Smooth muscle cell of the umbilical artery (primary cell): Measurements from ENCODE around the gene TAS2R9. TPM values are rescaled to one million over a fixed set of nuclear protein-coding genes. Genes with fewer than 3 reads are reported as not detected.

ENCODE experiments used
- total RNA-seq: library from RNA; depleted of rRNA; stranded (reverse); fragments of >200 nt; gene quantifications from 2 replicates; pipeline ENCODE4 v1.2.3, GENCODE V29; 2014

The TAS2R9 gene, protein sequence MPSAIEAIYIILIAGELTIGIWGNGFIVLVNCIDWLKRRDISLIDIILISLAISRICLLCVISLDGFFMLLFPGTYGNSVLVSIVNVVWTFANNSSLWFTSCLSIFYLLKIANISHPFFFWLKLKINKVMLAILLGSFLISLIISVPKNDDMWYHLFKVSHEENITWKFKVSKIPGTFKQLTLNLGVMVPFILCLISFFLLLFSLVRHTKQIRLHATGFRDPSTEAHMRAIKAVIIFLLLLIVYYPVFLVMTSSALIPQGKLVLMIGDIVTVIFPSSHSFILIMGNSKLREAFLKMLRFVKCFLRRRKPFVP
- total RNA-seq: 0.30 and 0.37 TPM in 2 replicates

DNA sequence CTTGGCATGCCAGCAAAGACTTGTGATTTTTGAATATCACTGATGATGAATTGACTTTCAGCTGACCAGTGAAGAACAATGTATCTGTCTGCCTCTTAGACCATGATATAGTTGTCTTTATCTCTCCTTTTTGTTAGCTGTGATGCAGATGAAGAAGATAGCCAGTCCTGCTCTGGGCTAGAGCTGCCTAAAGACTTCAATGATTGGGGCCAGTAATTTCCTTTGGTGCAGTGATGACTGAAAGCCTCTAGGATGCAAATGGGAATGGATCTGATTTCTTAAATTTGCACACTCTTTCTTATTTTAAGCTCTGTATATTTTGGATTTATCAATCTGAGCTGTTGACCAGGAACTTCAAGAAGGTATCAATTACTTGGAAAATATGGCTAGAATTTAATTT, at the start of gene TAS2R9:
TAS2R9 (minus strand) TSS at position 101 of the 400 bp plus-strand sequence; CDS start at position 8, 93 bp downstream.

DNA sequence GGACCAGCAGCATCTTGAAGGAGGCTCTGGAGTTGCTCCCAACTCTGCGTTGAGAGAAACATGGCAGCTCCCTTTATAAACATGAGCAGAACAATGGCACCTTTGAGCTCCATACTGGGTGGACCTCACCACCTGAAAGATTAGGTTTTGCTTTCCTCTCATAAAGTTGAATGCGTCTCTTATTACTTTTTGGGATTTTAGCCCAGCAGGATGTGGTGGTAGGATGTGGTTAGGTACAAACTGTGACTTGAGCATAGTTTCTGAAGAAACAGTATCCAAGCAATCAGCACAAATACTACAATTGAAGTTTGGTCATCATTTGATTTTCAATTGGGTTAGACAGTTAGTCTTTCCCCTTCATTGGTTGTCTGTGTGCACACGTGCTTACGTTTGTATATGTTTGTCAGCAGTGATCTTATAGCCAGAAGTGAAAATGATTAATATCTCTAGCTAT, 39.5 kb upstream of the TAS2R9 start, which contains the start of gene PRR4:
PRR4 (minus strand) TSS at position 51 of the 454 bp plus-strand sequence; CDS start at position 13, 38 bp downstream.

DNA sequence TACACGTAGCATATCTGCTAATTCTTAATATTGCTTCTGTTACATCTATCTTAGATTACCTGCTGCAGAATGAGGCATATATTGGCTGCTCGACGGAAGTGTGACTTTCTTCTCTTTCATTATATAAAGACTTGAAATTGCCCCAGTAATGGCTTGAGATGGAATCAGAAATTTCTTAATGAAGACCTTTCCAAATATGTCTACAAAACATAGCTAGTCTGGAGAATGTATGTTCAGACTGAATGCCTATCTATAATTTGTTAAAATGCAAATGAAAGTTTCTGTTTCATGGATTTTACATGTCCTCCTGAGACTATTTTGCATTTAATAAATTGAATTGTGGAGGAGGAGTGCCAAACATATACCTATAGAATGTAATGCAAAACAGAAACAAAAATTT, 16.3 kb upstream of the TAS2R9 start, which contains the start of gene TAS2R10:
TAS2R10 (minus strand) TSS at position 101 of the 400 bp plus-strand sequence; CDS start at position 12, 89 bp downstream.

DNA sequence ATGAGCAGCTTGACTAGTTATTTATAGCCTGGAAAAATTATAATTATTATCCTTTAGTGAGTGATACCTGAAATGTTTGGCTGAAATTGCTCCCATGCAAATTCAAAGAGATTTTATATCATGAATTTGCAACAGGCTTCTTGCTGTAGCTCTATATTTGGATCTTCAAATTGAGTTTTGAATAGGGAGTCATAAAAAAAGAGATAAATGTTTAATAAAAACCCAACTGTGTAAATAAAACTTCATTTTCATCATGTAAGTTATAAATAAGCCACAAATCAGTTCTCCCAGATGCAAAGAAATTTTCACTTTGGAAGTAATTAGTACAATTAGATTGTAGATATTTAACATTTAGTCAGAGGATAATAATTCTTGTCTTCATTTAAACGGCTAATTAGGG, 2.8 kb downstream of the TAS2R9 start, which contains the start of gene TAS2R8:
TAS2R8 (minus strand) TSS at position 101 of the 400 bp plus-strand sequence. CDS start 306 bp downstream, outside the sequence.

DNA sequence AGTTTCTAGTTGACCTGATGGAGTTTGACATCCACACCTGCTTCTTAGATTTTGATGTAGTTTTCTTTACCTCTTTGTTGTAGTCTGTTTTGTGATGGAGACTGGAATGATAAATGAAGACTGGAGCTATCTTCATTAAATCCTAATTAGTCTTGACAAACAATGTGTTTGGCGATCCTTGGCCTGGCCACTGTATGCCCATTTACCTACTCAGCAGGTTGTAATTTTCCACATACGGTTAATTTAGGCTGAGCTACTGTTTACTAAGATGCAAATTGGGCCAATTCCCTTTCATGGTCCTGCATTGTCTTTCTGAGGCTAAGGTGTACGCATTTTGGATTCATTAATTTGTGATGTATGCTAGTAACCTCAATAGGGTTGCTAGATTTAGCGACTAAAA, 7.4 kb downstream of the TAS2R9 start, which contains the start of gene TAS2R7:
TAS2R7 (minus strand) TSS at position 41 of the 400 bp plus-strand sequence. CDS start 57 bp downstream, outside the sequence.

Other genes with a start within 250 kb of the TAS2R9 start
- gene MAGOHB, start 196.6 kb downstream of the TAS2R9 start, total RNA-seq: 21.4 and 22.7 TPM in 2 replicates
- 1.6 TPM in 1 of 2 replicates, not detected in the other for gene STYK1, start 136.1 kb downstream of the TAS2R9 start, total RNA-seq
- 42.8 and 112 TPM in 2 replicates for gene YBX3, start 86.8 kb downstream of the TAS2R9 start, total RNA-seq
- gene TAS2R7, start 7.5 kb downstream of the TAS2R9 start, total RNA-seq: not detected in 2 replicates
- not detected in 2 replicates for gene TAS2R8, start 2.9 kb downstream of the TAS2R9 start, total RNA-seq
- 0.59 and 2.4 TPM in 2 replicates for gene TAS2R10, start 16.2 kb upstream of the TAS2R9 start, total RNA-seq
- gene PRR4, start 39.3 kb upstream of the TAS2R9 start, total RNA-seq: 1.2 and 2.0 TPM in 2 replicates
- 17.6 and 21.4 TPM in 2 replicates for gene PRH1, start 74.1 kb upstream of the TAS2R9 start, total RNA-seq
- 1.2 and 4.2 TPM in 2 replicates for gene TAS2R13, start 99.4 kb upstream of the TAS2R9 start, total RNA-seq
- gene PRH2, start 119.1 kb upstream of the TAS2R9 start, total RNA-seq: 0.28 TPM in 1 of 2 replicates, not detected in the other
- 4.2 and 5.4 TPM in 2 replicates for gene TAS2R14, start 129.1 kb upstream of the TAS2R9 start, total RNA-seq
- 3.9 and 8.6 TPM in 2 replicates for gene TAS2R50, start 176.7 kb upstream of the TAS2R9 start, total RNA-seq
- gene TAS2R20, start 188.1 kb upstream of the TAS2R9 start, total RNA-seq: 3.9 and 6.6 TPM in 2 replicates
- gene TAS2R19, start 212.5 kb upstream of the TAS2R9 start, total RNA-seq: 4.8 and 11.1 TPM in 2 replicates
- 6.8 and 10.9 TPM in 2 replicates for gene TAS2R31, start 221.2 kb upstream of the TAS2R9 start, total RNA-seq